ENCODE data around the gene AAK1.

- TF ChIP-seq CTCF (conservative IDR thresholded peaks at IDR 0.05; ENCODE audit: low read depth in 2 of 2) (no peak), EZH2 (IDR thresholded peaks at IDR 0.05; ENCODE audit: low read depth, unreplicated experiment) (no peak), EZH2phosphoT487 (IDR thresholded peaks at IDR 0.05; ENCODE audit: unreplicated experiment) (no peak), REST (IDR thresholded peaks at IDR 0.05; ENCODE audit: unreplicated experiment) (no peak), CREB1 (CRISPR knock-in tag; IDR thresholded peaks at IDR 0.05; ENCODE audit: low read depth) (no peak), ZNF114 (CRISPR knock-in tag; IDR thresholded peaks at IDR 0.05) (no peak), POLR2AphosphoS5 (IDR thresholded peaks at IDR 0.05; ENCODE audit: low read depth) (no peak), STAT1 (IDR thresholded peaks at IDR 0.05; ENCODE audit: unreplicated experiment) (no peak), NANOG (IDR thresholded peaks at IDR 0.05; ENCODE audit: borderline replicate concordance) (no peak)
- TF ChIP-seq, protein P1, sequence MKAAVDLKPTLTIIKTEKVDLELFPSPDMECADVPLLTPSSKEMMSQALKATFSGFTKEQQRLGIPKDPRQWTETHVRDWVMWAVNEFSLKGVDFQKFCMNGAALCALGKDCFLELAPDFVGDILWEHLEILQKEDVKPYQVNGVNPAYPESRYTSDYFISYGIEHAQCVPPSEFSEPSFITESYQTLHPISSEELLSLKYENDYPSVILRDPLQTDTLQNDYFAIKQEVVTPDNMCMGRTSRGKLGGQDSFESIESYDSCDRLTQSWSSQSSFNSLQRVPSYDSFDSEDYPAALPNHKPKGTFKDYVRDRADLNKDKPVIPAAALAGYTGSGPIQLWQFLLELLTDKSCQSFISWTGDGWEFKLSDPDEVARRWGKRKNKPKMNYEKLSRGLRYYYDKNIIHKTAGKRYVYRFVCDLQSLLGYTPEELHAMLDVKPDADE (IDR thresholded peaks at IDR 0.05) = no peak
These were observed 153.7 kb downstream of the AAK1 start for GRCh38 chr2:69489793-69490192.

All from GM23338 (cell line).